ENCODE data around the gene L3MBTL2.

Gene L3MBTL2

DNA sequence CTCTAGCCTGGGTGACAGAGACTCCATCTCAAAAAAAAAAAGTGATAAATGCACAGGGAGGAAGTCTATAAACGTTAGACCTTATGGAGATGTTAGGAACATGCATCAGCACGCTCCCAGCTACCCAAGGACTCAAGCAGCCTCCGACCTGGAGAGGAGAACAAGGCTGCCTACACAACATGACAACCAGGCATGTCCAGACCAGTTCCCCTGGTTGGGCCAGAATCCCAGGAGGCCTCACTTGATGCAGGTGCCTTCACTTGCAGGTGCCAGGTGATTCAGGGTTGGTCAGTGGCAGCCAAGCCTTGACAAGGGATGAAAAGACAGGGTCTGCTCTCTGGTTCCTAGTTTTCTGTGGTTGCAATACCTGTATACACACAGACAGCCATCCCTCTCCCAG lies 75.0 kb downstream of the L3MBTL2 start:
- DNase-seq: no peak

DNA sequence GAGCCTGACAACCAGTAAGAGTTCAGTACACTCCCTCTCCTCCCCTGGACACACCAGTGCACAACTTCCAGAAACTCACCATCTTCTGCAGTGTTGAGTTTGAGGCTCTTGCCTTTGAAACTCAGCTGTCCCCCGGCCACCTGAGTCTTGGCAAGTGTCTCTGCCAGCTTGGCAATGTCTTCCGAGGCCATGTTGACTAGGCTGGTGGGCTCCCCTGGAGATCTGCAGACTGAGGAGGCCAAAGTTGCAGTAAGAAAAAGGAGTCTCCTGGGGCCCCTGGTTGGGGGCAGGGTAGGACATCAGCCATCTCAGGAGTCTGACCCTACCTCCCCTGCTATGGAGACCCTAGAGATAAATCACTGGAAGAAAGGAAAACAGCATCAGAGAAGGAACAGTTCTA lies 75.7 kb downstream of the L3MBTL2 start:
- DNase-seq: no peak

All from stimulated activated CD4-positive, alpha-beta T cell treated with anti-CD3 and anti-CD28 coated beads, Interleukin-2, amount 100 ng/mL, for 24 hours (primary cell).